ENCODE results near the gene WDR54.
A peak's percentile ranks its signal among the peaks of the same experiment; 100 is the strongest.

WDR54 gene

GRCh38 chr2:74421221-74421870, at the start of gene WDR54, which contains the start of gene C2orf81:
Gene WDR54, plus strand, starts transcription at chr2:74421730. Its CDS starts 424 bp downstream, at chr2:74422154.
Gene C2orf81, minus strand, starts transcription at chr2:74421619. Its CDS starts 59 bp downstream, at chr2:74421560.
- peak; percentile 64 to 77 for DNase-seq

GRCh38 chr2:74372674-74373073, 48.9 kb upstream of the WDR54 start:
- DNase-seq, result no peak

DNA sequence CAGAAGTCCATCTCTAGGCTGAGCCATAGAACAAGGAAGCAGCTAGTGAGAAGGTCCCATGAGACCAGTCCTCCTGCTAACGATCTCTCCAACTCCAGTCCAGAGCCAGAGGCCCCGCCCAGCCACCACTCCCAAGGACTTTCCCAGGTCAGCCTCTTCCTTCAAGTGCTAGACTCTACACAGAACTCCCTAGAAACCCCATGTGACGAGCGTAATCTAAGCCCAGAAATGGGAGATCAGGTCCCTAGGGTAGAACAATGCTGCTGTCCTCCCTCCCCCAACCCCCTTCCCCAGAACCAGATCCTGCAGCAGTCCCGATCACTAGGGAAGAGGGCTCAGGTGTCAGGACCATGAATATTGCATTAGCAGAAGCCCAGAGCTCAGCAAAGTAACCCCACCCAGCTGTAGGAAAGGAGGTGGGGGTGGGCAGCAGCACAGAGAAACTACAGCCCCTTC, 48.3 kb upstream of the WDR54 start:
- DNase-seq, result peak in 1 of 2 donors; percentile 13

DNA sequence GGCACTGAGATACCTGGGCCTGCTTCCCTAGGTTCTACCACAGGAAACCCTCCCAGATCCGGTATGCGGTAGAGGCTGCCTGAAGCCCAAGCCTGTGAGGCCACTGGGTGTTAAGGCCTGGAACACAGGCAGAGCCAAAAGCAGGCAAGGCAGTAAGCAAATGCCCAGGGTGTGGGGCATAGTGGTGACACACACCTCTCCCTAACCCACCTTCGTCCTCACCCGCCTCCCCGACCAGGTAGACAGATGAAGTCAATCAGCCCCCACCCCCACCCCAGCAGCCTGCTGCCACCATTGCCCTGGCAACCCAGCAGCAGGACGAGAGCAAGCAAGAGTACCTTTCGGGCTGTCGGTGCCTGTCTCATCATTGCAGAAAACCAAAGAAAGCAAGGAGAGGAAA, 47.5 kb upstream of the WDR54 start:
- DNase-seq, result no peak

DNA sequence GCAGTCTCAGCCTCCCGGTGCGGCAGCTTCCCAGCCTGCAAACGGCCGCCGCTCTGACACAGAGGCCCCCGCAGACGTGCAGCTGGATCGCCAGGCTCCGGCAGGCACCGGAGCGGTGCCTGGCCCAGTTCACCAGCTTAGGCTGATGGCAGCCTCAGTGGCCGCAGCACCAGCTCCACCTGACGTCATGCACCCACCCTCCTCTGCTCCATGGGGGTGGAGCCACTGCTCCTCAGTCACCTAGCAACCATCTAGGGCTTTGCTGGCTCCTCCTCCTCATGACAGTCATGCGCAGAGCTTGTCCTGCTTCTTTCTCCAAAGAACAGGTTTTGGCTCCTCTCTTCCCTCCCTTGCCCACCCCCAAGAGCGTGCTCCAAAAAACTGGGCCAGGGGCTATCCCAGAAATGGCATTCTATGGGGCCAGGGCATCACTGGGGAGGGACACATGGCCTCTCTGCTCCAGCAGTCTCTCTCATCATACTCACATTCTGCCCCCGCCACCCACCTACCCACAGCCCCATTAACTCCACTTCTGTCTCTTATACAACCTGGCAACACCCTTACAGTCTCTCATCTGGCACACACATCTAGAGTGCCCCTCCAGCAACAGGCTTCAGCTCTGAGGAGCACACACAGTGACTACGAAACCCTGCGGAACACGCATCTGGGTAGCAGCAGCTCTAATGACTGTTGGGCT, 46.9 kb upstream of the WDR54 start:
- no peak for DNase-seq

DNA sequence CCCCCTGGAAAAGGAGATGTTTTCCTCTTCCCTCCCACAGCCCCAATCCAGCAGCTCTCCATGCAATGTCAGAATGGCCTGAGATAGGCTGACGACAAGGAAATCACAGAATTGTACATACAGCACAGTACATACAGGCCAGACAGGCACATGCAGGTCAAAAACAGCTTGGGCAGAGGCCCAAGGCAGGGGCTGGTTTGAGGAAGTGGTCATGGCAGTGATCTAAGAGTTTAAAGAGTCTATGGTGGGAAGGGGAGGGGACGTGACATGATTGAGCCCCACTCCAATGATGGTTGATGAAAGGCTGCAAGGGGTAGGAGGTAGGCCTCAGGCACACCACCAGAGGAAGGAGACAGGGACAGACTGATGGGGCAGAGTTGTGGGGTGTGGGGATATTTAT, 45.7 kb upstream of the WDR54 start:
- no peak for DNase-seq

DNA sequence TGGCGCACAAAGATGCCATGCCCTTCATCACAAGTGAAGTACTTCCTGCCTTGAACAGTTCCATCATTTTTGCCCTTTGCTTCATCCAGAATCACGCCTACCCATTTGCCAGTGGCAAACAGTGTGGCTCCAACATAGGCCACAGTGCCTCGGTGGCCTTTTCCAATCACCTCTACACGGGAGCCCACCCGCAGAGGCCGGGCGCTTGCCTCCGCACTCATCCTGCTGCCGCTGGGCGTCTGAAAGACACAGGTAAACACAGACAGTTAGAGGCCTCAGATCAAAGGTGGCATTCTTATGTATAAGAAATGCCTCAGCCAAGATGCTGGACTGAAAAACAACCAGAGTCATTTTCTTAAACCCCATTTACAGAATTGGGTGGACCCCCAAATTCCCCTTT, 43.5 kb upstream of the WDR54 start:
- DNase-seq, result no peak

DNA sequence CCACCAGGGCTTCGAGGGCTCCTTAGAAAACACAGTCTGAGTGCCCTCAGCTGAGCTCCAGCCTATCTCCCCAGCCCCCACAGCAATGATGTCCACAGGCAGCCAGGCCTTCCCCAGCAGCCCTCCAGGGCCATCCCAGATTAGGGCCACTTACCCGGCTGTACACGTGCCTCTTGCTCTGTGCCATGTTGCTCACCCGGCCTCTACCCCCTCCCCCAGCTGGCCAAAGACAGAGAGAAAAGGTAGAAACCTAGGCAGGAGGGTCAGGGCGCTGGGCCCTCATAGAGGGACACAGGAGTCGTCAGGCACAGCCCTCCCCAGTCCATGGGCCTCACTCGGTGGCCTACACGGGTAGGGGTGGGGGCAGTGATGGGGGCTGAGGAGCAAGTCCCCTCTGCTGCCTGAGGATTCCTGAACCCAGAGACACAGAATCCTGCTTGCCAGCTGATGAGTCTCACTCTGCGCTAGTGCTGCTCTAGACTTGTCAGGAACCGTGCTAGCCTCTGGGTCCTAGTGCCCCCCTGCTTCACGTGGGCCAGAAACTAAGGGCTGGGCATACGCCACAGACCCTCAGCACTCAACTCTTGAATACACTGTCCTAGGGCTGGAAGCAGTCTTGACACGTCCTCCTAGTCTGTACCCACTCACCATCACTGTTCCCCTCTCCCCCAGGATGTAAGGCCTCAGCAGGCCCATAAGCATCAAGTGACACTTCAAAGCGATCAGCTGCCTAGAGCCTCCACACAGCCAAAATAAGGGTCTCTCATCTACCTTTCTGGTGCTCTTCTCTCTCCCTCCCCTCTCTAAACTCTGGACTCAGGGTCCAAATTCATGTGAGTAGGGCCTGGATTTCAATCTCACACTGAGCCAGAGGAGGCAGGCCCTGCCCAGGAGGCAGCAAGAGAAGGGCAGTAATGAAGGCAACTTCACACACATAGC, 41.4 kb upstream of the WDR54 start, which contains the start of gene DCTN1:
TSS of gene DCTN1 (minus strand) at position 461 of the 939 bp plus-strand sequence. CDS start at position 187, 274 bp downstream.
- DNase-seq, result no peak

DNA sequence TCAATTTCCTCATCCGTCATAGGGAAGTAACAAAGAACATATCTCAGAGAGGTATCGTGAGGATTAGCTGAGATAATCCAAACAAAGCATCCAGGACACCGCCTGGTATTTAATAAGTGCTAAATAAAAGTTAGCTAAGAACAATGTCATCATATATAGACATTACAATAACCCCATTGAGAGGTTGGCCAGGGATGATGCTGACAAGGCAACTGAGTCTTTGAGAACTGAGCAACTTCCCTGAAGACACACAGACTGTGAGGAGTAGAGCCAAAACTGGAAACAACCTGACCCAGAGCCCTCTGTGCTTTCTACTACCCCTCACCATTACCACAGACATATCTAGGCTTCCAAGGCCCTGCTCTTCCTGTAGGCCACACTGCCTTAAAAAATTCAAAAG, 39.8 kb upstream of the WDR54 start:
- DNase-seq, result no peak

GRCh38 chr2:74383254-74383653, 38.3 kb upstream of the WDR54 start:
- no peak for DNase-seq

DNA sequence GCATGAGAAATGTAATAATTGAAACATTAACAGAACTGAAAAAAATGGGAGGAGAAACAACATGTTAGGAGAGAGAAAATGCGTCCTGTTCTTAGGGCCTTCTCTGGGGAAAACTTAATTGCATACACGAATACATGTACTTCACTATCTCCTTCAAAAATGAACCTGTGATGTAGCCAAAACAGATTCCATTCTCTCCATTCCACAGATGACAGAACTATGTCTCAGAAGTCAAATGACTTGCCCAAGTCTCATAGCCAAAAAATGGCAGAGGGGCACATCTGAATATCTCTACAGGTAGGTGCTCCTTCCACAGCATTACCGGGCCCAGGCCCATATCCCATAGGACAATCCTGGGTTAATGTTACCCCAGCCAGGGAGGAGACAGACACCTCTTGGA, 37.5 kb upstream of the WDR54 start:
- no peak for DNase-seq

DNA sequence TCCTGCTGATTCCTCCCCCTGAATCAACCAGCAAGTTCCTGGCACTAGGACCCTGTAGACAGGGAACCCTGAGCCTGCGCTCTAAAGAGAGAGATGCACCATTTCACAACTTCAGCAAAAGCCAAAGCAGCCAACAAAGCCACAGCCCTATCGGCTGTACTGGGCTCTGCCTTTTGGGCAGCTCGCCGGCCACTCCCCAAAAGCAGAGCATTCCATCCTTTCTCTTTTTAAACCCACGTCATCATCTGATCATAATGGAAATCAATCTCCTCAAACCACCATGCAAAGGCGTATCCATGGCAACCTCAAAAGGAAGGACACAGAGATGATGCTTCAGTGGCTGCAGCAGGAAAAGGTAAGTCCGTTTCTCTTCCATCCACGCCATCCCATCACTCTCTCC, 36.1 kb upstream of the WDR54 start:
- DNase-seq, result no peak

DNA sequence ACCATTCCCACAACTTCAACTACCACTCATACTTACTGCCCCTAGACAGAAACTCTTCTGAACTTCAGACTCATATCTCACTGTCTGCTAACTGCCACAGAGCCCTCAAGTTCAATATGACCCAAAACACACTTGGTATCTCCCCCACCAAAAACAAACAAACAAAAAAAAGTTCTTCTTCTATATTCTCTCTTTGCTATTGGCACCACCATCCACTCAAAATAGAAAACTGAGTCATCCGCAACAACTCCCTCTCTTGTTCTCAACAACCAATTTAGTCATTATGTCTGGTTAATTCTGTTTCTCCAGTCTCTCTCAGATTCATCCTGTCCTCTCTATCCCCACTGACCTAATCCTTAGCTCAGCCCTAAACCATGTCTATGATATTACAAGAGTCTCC, 34.2 kb upstream of the WDR54 start:
- DNase-seq, result no peak

DNA sequence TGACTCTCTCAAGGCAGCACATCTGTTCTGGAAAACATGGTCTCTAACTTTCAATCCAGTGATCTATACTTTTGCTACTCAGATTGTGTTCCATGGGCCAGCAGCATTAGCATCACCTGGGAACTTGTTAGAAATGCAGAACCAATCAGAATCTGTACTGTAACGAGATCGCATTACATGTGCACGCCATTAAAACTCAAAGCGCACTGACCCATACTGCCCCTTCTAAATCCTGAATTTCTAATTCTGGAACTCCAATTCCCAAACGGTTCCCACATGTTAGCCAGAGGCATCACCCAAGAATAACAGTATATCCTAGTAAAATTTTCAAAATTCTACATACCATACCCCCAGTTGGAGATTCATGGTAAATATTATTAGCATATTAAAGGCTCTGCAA, 30.9 kb upstream of the WDR54 start:
- no peak for DNase-seq

DNA sequence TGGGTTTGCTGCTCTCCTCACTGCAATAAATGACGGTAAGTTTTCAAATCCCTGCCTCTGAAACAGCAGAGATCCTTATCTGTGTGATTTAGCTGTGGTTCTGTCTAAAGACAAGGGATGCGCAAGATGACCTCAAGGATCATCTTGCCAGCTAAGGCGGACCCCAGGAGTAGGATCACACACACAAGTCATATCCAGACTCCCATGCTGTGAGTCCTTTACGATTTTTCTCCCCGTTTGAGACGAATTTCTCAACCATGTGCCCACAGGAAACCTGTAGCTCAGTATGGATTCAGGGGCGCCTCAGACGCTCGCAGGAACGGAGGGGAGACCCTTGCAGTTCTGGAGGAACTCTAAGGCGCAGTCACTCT, 30.3 kb upstream of the WDR54 start:
- DNase-seq, result peak in 1 of 2 donors; percentile 13

DNA sequence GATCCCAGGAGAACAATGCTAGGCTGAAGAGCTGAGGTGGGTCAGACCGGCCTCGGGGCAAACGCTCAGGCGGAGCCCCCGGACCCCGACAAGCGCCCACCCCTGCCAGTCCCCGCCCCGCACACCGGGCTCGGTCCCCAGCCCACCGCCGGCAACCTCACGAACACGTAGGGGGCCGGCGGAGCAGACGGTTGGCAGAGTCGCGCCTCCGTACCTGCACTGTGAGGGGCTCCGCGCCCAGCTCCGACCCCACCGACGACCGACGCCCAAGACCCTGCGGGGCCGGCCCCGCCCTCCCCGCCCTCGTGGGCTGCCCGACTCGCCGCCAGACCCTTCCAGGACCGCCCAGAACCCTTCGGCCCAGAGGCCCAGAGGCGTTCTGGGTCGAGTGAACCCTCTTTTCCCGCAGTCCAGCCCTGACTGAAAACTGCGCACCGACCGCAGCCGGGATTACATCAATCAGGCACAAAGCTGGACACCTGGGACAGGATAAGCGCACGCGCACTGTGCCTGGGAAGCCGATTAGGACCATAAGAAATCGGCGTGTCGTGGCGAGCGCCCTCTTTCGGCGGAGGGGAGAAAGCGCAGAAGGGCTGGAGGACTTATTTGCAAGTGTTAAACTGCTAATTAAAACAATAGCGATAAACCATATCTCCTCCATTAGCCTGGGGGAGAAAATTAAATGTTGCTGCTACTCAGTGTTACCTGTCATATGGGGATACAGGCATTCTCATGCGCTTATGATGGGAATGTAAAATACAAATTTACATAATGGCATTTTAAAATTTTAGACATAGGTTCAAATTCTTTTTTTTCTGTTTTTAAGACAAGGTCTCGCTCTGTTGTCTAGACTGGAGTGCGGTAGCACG, 29.7 kb upstream of the WDR54 start:
- peak; percentile 83 to 97 for DNase-seq

DNA sequence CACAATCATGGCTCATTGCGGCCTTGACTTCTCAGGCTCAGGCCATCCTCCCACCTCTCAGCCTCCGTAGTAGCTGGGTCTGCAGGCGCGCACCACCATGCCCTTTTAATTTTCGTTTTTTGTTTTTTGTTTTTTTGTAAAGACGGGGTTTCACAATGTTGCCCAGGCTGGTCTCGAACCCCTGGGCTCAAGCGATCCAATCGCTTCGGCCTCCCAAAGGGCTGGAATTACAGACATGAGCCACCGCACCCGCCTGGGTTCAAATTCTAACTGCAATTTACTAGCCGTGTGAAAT, 29.1 kb upstream of the WDR54 start:
- no peak for DNase-seq

- DNase-seq, result no peak
Measured at GRCh38 chr2:74393525-74393924, 28.0 kb upstream of the WDR54 start.

DNA sequence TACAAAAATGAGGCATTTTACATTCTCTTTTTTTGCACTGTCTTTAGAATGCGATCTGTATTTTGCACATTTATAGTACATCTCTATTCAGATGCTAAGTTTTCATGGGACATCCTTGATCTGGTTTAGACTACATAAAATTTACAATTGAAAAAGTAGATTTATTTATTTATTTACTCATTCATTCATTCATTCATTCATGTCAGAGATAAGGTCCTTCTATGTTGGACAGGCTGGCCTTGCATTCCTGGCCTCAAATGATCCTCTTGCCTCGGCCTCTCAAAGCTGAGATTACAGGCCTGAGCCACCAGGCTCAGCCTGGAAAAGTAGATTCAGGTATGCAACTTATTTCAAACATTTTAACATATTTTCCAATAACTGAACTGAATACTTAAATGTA, 25.4 kb upstream of the WDR54 start:
- DNase-seq, result no peak

GRCh38 chr2:74399785-74400184, 21.7 kb upstream of the WDR54 start:
- DNase-seq, result peak; percentile 26 to 50

- no peak for DNase-seq
Measured at GRCh38 chr2:74401891-74402290, 19.6 kb upstream of the WDR54 start.

- no peak for DNase-seq
Measured at GRCh38 chr2:74406035-74406434, 15.5 kb upstream of the WDR54 start.

DNA sequence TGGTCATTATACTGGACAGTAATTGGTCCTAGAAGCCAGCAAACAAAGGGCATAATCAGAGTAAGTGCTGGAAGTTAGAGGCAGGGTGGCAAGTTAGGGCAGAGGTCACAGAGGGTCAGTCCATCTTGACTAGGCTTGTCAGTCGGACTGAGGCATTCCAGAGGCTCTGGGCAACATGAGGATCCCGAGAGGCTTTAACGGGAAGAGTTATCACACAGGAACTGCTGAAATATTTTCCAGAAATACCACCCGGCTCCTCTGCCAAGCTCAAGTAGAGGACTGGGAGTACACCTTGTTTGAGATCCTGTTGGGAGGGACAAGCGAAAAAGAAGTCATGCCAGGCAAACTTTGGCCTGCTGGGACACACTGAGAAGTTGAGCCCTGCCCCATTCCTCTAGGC, 13.8 kb upstream of the WDR54 start:
- no peak for DNase-seq

Measured in inflammatory macrophage treated with lipopolysaccharide for 1 hour (primary cell).